ENCODE results near the gene C1orf226. TPM values are rescaled to one million over a fixed set of nuclear protein-coding genes. Genes with fewer than 3 reads are reported as not detected.
"Not testable (repeated sequence)": the region's sequence is repeated elsewhere in the genome, so short reads cannot be mapped to it uniquely, and the experiment has no call there.

The C1orf226 gene
- total RNA-seq, 2 donors from 2014 or later = 1.3 to 4.0 TPM

DNA sequence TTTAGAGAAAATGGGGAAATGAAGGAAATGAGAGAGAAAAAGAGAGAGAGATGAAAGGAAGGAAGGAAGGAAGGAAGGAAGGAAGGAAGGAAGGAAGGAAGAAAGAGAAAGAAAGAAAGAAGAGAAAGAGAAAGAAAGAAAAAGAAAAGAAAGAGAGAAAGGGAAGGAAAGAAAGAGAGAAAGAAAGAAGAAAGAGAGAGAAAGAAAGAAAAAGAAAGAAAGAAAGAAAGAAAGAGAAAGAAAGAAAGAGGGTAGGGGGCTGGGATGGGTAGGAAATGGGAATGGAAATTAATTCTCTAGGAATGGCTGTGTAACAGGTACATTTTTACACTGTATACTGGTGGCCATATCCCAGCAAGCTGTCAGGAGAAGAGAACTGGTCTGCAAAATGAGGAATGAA lies 34.7 kb downstream of the C1orf226 start:
- Histone ChIP-seq H3K36me3 (replicated peaks in 1 of 2; ENCODE audit: insufficient read depth in 1 of 2, low read depth in 2 of 2) (no peaks in the 10 kb centered on the region), H3K9me3 (no peaks in the 10 kb centered on the region), H3K4me3 (no peak overlapping the region), H3K27ac (no peak overlapping the region), H3K4me1 (no peaks in the 10 kb centered on the region), H3K27me3 (no peaks in the 10 kb centered on the region)
- intact Hi-C loops (cut with DNase I) = no loop called here
- ATAC-seq (no peak), DNase-seq (no peak)
- no peak for TF ChIP-seq POLR2A (IDR thresholded peaks at IDR 0.05)
- TF ChIP-seq, protein P1, sequence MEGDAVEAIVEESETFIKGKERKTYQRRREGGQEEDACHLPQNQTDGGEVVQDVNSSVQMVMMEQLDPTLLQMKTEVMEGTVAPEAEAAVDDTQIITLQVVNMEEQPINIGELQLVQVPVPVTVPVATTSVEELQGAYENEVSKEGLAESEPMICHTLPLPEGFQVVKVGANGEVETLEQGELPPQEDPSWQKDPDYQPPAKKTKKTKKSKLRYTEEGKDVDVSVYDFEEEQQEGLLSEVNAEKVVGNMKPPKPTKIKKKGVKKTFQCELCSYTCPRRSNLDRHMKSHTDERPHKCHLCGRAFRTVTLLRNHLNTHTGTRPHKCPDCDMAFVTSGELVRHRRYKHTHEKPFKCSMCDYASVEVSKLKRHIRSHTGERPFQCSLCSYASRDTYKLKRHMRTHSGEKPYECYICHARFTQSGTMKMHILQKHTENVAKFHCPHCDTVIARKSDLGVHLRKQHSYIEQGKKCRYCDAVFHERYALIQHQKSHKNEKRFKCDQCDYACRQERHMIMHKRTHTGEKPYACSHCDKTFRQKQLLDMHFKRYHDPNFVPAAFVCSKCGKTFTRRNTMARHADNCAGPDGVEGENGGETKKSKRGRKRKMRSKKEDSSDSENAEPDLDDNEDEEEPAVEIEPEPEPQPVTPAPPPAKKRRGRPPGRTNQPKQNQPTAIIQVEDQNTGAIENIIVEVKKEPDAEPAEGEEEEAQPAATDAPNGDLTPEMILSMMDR (IDR thresholded peaks at IDR 0.05) = no peak

DNA sequence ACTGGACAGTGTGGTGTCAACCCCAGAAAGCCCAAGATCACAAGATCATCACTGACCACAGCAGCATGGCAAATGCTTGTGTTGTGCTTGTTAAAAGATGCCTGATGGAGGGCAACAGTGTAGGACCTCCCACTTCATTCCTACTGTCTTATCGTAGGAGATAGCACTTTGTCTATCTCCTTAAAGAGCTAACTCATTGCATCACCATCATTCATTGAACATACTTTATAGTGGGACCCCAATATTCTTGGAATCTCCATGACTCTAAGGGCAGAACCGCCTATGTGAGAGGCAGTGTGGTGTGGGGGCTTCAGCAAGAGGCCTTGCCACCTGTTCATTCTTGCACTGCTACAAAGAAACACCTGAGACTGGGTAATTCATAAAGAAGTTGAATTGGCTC lies 35.4 kb downstream of the C1orf226 start:
- TF ChIP-seq, protein P1 (IDR thresholded peaks at IDR 0.05) = no peak
- no peak for TF ChIP-seq POLR2A (IDR thresholded peaks at IDR 0.05)
- 59 to 74% methylated on average over 2 of the region's 2 CpGs for WGBS, 2 donors
- DNase-seq (no peak), ATAC-seq (no peak)
- H3K4me1 ChIP-seq = no peaks in the 10 kb centered on the region
- no peak overlapping the region for H3K27ac ChIP-seq
- intact Hi-C loops (cut with DNase I) = no loop called here
- no peaks in the 10 kb centered on the region for H3K9me3 ChIP-seq
- no peak overlapping the region for H3K4me3 ChIP-seq
- no peaks in the 10 kb centered on the region for H3K36me3 ChIP-seq (replicated peaks in 1 of 2; ENCODE audit: insufficient read depth in 1 of 2, low read depth in 2 of 2)
- H3K27me3 ChIP-seq = no peaks in the 10 kb centered on the region

DNA sequence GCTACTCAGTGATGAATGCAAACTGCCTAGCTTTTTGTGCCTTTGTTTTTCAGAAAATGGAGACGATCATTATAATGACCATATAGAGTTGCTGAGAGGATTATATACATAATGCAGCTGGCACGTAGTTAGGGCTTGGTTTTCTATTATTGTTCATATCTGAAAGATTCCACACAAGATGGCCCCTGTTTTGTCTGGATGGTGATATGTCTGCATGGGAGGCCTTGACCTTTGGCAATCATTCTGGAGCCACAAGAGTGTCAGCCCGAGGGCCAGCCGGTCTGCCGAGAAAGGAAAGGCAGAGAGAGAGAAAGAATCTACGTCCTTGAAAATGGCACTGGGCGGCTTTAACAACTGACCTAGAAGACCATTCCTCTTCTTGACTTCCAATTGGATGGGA lies 36.1 kb downstream of the C1orf226 start:
- Histone ChIP-seq H3K9me3 (no peaks in the 10 kb centered on the region), H3K36me3 (replicated peaks in 1 of 2; ENCODE audit: insufficient read depth in 1 of 2, low read depth in 2 of 2) (no peaks in the 10 kb centered on the region), H3K4me3 (no peak overlapping the region), H3K27me3 (no peaks in the 10 kb centered on the region), H3K4me1 (no peaks in the 10 kb centered on the region), H3K27ac (no peak overlapping the region)
- no peak for TF ChIP-seq POLR2A (IDR thresholded peaks at IDR 0.05)
- TF ChIP-seq, protein P1 (IDR thresholded peaks at IDR 0.05) = no peak
- 84 to 86% methylated on average over 7 of the region's 7 CpGs for WGBS, 2 donors
- intact Hi-C loops (cut with DNase I) = no loop called here
- no peak for DNase-seq
- ATAC-seq = no peak

DNA sequence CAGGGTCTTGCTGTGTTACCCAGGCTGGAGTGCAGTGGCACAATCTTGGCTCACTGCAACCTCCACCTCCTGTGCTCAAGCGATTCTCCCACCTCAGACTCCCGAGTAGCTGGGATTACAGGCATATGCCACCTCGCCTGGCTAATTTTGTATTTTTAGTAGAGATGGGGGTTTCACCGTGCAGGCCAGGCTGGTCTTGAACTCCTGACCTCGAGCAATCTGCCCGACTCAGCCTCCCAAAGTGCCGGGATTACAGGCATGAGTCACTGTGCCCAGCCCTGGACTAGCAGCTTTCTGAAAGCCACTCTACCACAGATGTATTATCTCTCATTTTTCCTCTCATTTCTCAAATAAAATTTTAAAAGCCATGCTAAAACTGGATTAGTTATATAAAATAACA lies 37.1 kb downstream of the C1orf226 start:
- H3K36me3 ChIP-seq (replicated peaks in 1 of 2; ENCODE audit: insufficient read depth in 1 of 2, low read depth in 2 of 2); intact Hi-C loops (cut with DNase I); DNase-seq; H3K27me3 ChIP-seq; H3K4me1 ChIP-seq; H3K4me3 ChIP-seq; H3K9me3 ChIP-seq; H3K27ac ChIP-seq; ATAC-seq: not testable (repeated sequence)
- 65 to 85% methylated on average over 6 to 7 of the region's 7 CpGs for WGBS, 2 donors

DNA sequence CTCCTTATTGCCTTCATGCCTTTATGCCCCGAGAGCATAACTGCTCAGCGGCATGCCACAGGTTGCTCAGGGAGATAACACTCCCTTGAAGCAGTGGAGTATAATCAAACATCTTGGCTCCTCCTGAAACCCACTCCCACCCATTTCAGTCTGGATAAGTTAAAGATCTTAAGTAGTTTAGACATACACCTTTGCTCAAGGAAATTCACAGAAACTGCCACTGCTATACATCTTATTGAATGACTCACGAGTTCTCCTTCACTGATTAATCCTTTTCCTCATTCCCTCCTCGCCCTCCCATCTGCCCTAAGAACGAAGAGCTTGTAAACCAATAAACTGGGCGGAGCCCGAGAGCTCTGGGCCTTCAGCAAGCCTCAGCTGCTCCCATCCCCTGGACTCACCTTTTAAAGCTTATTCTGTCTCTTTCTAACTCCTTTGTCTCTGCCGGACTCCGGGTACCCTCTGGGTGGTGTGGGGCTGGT lies 38.0 kb downstream of the C1orf226 start:
- H3K4me3 ChIP-seq; ATAC-seq; H3K36me3 ChIP-seq (replicated peaks in 1 of 2; ENCODE audit: insufficient read depth in 1 of 2, low read depth in 2 of 2); H3K27me3 ChIP-seq; DNase-seq; H3K4me1 ChIP-seq; H3K9me3 ChIP-seq; H3K27ac ChIP-seq; intact Hi-C loops (cut with DNase I): not testable (repeated sequence)
- WGBS, 2 donors = 60 to 80% methylated on average over 9 of the region's 9 CpGs

DNA sequence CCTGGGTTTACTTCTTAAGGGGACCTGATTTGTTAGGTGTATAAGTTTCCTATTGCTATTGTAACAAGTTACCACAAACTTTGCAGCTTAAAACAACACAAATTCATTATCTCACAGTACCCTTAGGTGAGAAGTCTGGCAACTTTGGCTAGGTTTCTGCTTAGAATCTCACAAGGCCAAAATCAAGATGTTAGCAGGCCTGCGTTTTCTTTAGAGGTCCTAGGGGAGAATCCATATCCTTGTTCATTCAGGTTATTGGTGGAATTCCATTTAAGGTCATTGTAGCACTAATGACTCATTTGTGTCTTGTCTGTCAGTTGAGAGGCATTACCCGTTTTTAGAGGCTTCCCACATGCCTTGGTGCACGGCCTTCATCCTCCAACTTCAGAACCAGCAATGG lies 38.6 kb downstream of the C1orf226 start:
- Histone ChIP-seq H3K4me1 (no peaks in the 10 kb centered on the region), H3K36me3 (replicated peaks in 1 of 2; ENCODE audit: insufficient read depth in 1 of 2, low read depth in 2 of 2) (no peaks in the 10 kb centered on the region), H3K9me3 (no peaks in the 10 kb centered on the region), H3K27me3 (no peaks in the 10 kb centered on the region), H3K27ac (no peak overlapping the region), H3K4me3 (no peak overlapping the region)
- intact Hi-C loops (cut with DNase I) = no loop called here
- TF ChIP-seq POLR2A (IDR thresholded peaks at IDR 0.05) = no peak
- TF ChIP-seq, protein P1 (IDR thresholded peaks at IDR 0.05) = no peak
- DNase-seq = no peak
- no peak for ATAC-seq
- 87 to 97% methylated on average over 3 of the region's 3 CpGs for WGBS, 2 donors
